Left cardiac atrium (tissue), 4 donors: ENCODE results near the gene CDH24. TPM values are rescaled to one million over a fixed set of nuclear protein-coding genes. Genes with fewer than 3 reads are reported as not detected.
A peak's percentile ranks its signal among the peaks of the same experiment; 100 is the strongest.
"Not testable (repeated sequence)": the region's sequence is repeated elsewhere in the genome, so short reads cannot be mapped to it uniquely, and the experiment has no call there.

Experiments used
- ATAC-seq, 2 donors: fragments of 200-7000 bp; cut with Tn5 transposase; one replicate each; pipeline ENCODE4 v1.9.1; 2020; ENCODE audit warnings: mild to moderate bottlenecking in 2 of 2, moderate library complexity in 2 of 2
- DNase-seq: peaks from one replicate; pipeline ENCODE4 v3.0.0-alpha.2; 2020
- intact Hi-C, 2 donors: fragments of 100-400 bp; cut with DNase I; formaldehyde crosslinking; loops; one replicate each; pipeline versions ENCODE4 v1.14.1 to v1.15.1; 2022 to 2023
- total RNA-seq, 2 donors: library from RNA; stranded (reverse); fragmentation: NEBNext Ultra II Directional; extraction: Animal tissue kit (Norgen Biotek cat#: 25700); gene quantifications; one replicate each; pipeline ENCODE4 v1.2.1, GENCODE V29; 2021
- donor health status: DM: no; HTN: yes; CAD: no.
- donor health status: DM: no; HTN: yes; CAD: no; lungs with severe emphysema.
- donor health status: DM: yes; HTN: yes; CAD: no.
- donor health status: Dilated cardiomyopathy.

CDH24 gene
- total RNA-seq, 2 donors from 2014 or later, result 1.6 to 3.4 TPM

GRCh38 chr14:23030936-23031335 is 26.4 kb downstream of the CDH24 start:
- intact Hi-C loops, result no loop called here
- ATAC-seq, result no peak
- DNase-seq, result no peak

- intact Hi-C loops, result no loop called here
- ATAC-seq, result no peak
- no peak for DNase-seq
Observed at GRCh38 chr14:23028799-23029198, 28.5 kb downstream of the CDH24 start.

- ATAC-seq, result no peak
- intact Hi-C loops, result no loop called here
- DNase-seq, result no peak
Observed at GRCh38 chr14:23025151-23025814, 32.0 kb downstream of the CDH24 start.

GRCh38 chr14:23024612-23025075 is 32.7 kb downstream of the CDH24 start:
- intact Hi-C loops, result no loop called here
- DNase-seq (no peak), ATAC-seq (no peak)

GRCh38 chr14:23023795-23024152 is 33.5 kb downstream of the CDH24 start:
- no peak for DNase-seq
- intact Hi-C loops, result no loop called here
- no peak for ATAC-seq

GRCh38 chr14:23023022-23023794 is 34.1 kb downstream of the CDH24 start:
- intact Hi-C loops, result no loop called here
- ATAC-seq (no peak), DNase-seq (no peak)

- ATAC-seq (no peak), DNase-seq (no peak)
- intact Hi-C loops, result no loop called here
Observed at GRCh38 chr14:23021889-23022442, 35.4 kb downstream of the CDH24 start.

- intact Hi-C loops, result no loop called here
- no peak for ATAC-seq
Observed at GRCh38 chr14:23021434-23021833, 35.9 kb downstream of the CDH24 start.

GRCh38 chr14:23020143-23021128 is 36.9 kb downstream of the CDH24 start:
- DNase-seq (no peak), ATAC-seq (no peak)
- intact Hi-C loops, result no loop called here

More at GRCh38 chr14:23021434-23021833, 35.9 kb downstream of the CDH24 start:
- no peak for DNase-seq

- DNase-seq (no peak), ATAC-seq (no peak)
- intact Hi-C loops, result no loop called here
Observed at GRCh38 chr14:23018107-23018506, 39.2 kb downstream of the CDH24 start.

- ATAC-seq (no peak), DNase-seq (no peak)
- intact Hi-C loops, result no loop called here
Observed at GRCh38 chr14:23017091-23017490, 40.2 kb downstream of the CDH24 start.

- intact Hi-C loops, result no loop called here
- no peak for ATAC-seq
- DNase-seq, result no peak
Observed at GRCh38 chr14:23015618-23016017, 41.7 kb downstream of the CDH24 start.

GRCh38 chr14:23013749-23014054 is 43.6 kb downstream of the CDH24 start:
- intact Hi-C loops, DNase-seq, ATAC-seq: not testable (repeated sequence)

- ATAC-seq (no peak), DNase-seq (no peak)
- intact Hi-C loops, result no loop called here
Observed at GRCh38 chr14:23013054-23013748, 44.1 kb downstream of the CDH24 start.

- DNase-seq (peak; percentile 89), ATAC-seq (peak; percentile 48 to 55)
- intact Hi-C loops, result no loop called here
Observed at GRCh38 chr14:23009939-23010726, 47.2 kb downstream of the CDH24 start, which contains the start of gene C14orf93. C14orf93 (minus strand) TSS chr14:23010143; CDS start chr14:22999023, 11,120 bp downstream.

GRCh38 chr14:23009483-23009938 is 47.8 kb downstream of the CDH24 start:
- ATAC-seq, result no peak
- intact Hi-C loops, result no loop called here
- DNase-seq, result no peak

- ATAC-seq, result no peak
- intact Hi-C loops, result no loop called here
- no peak for DNase-seq
Observed at GRCh38 chr14:23008831-23009230, 48.5 kb downstream of the CDH24 start.
